GM20000 (cell line): ENCODE data around the gene B4GALNT4.

Source experiments
- DNase-seq: peaks from one replicate; pipeline ENCODE4 v3.0.0; 2012; ENCODE audit warnings: low spot score
- TF ChIP-seq, protein P1 (sequence below): IDR thresholded peaks from 2 replicates; pipeline ENCODE4 v1.5.1; 2012; ENCODE audit warnings: mild to moderate bottlenecking, control low read depth; ENCODE audit errors: extremely low read depth, missing control alignments

B4GALNT4 gene

DNA sequence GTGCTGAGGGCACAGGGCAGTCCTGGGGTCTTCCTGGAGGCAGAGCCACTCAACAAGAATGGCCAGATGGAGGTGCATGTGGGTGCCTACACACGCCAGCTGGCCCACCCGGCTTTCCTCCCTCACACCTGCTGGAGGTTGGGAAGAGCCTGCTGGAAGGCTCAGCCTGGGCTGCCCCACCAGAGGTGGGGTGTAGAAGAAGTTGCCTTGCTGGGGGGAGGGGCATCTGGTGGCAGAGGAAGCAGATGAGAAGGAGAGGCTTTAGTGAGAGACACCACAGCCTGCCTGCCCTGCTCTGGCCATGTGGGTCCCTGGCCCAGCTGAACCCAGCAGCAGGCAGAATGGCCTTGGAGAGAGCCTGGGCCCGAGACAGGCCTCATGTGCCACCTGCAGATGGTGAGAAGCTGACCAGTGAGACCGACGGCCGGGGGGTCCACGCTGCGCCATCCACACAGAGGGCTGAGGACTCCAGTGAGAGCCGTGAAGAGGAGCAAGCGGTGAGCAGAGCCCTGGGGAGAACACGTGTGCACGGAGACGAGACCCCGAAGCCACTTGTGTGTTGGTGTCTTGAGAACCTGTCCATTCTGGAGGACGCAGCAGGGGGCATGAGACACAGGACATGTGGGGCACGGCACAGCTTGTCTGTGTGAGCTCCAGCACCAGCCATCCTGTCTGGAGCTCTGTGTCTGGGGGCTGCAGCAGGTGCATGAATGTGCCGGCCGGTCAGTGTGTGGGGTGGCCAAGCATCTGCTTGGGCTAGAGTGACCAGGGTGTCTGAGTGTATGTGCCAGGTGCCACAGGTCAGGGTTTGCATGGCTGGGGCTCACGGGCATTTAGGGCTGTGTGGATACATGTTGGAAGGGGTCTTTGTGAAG lies 2.7 kb downstream of the B4GALNT4 start:
- TF ChIP-seq, protein P1, sequence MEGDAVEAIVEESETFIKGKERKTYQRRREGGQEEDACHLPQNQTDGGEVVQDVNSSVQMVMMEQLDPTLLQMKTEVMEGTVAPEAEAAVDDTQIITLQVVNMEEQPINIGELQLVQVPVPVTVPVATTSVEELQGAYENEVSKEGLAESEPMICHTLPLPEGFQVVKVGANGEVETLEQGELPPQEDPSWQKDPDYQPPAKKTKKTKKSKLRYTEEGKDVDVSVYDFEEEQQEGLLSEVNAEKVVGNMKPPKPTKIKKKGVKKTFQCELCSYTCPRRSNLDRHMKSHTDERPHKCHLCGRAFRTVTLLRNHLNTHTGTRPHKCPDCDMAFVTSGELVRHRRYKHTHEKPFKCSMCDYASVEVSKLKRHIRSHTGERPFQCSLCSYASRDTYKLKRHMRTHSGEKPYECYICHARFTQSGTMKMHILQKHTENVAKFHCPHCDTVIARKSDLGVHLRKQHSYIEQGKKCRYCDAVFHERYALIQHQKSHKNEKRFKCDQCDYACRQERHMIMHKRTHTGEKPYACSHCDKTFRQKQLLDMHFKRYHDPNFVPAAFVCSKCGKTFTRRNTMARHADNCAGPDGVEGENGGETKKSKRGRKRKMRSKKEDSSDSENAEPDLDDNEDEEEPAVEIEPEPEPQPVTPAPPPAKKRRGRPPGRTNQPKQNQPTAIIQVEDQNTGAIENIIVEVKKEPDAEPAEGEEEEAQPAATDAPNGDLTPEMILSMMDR, result no peak
- DNase-seq, result no peak

DNA sequence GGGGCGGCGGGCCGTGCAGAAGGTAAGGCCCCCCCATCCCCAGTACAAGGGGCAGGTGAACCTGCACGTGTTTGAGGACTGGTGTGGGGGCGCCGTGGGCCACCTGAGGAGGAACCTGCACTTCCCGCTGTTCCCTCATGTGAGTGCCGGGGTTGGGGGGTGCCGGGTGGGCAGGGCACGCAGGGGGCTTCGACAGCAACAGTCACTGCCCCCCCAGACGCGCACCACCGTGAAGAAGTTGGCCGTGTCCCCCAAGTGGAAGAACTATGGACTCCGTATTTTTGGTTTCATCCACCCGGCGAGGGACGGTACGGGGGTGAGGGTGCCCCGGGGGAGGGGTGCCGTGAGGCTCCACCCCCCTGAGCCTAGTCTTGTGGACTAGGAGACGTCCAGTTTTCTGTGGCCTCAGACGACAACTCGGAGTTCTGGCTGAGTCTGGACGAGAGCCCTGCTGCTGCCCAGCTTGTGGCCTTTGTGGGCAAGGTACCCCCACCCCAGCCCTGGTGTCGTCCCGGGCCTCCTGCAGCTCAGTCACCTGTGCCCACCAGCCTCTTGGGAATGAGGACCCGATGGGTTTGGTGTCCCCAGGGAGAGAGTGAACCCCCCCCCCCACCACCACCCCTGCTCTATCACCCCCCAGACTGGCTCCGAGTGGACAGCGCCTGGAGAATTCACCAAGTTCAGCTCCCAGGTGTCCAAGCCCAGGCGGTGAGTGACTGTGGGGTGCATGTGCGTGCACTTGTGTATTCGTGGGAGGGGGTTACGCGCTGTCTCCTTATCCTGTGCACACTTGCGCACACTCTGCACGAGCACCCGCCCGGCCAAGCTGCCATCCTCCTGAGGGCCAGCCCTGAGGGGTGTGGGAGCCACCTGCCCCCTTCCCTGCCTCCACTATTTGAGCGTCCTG lies 3.8 kb downstream of the B4GALNT4 start:
- TF ChIP-seq, protein P1, result no peak
- DNase-seq, result no peak

- TF ChIP-seq, protein P1, result no peak
- DNase-seq, result no peak
Observed at GRCh38 chr11:373716-374551, 4.6 kb downstream of the B4GALNT4 start.

- DNase-seq, result no peak
- TF ChIP-seq, protein P1, result no peak
Observed at GRCh38 chr11:375065-376025, 6.0 kb downstream of the B4GALNT4 start.

DNA sequence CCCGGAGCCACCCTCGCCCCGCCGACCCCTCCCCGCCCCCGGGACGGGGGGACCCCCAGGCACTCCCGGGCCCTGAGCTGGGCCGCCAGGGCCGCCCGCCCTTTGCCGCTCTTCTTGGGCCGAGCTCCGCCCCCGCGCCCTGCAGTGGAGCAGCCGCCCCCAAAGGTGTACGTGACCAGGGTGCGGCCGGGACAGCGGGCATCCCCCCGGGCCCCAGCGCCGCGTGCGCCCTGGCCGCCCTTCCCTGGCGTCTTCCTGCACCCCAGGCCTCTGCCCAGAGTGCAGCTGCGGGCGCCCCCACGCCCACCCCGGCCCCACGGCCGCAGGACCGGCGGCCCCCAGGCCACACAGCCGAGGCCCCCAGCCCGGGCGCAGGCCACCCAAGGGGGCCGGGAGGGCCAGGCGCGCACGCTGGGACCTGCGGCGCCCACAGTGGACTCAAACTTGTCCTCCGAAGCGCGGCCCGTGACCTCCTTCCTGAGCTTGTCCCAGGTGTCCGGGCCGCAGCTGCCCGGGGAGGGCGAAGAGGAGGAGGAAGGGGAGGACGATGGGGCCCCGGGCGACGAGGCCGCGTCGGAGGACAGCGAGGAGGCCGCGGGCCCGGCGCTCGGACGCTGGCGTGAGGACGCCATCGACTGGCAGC lies 7.4 kb downstream of the B4GALNT4 start:
- DNase-seq, result no peak
- TF ChIP-seq, protein P1, result no peak
